Measurements from ENCODE around the gene ATXN2. TPM values are rescaled to one million over a fixed set of nuclear protein-coding genes. Genes with fewer than 3 reads are reported as not detected.
A peak's percentile ranks its signal among the peaks of the same experiment; 100 is the strongest.

ATXN2 gene
- total and polyA plus RNA-seq, 2 donors from 2014 or later, result 27.1 to 56.5 TPM

- Histone ChIP-seq H3K27me3 (ENCODE audit: control insufficient read depth, insufficient read depth, low read length) (no peaks in the 10 kb centered on the region), H3K9ac (ENCODE audit: low read length in 3 of 3) (peak overlapping the region in 1 of 3 donors; percentile 26), H3K9me3 (ENCODE audit: control insufficient read depth in 2 of 3, insufficient read depth in 1 of 3, low read length in 3 of 3) (no peaks in the 10 kb centered on the region), H3K4me1 (ENCODE audit: control insufficient read depth in 2 of 3, insufficient read depth in 2 of 3, low read depth in 1 of 3, low read length in 3 of 3) (peaks cover 0 to 49% (median 4%) of the 10 kb centered on the region in 3 donors), H3K27ac (ENCODE audit: low read depth in 2 of 2, low read length in 2 of 2) (peak overlapping the region; percentile 65 to 67), H3K36me3 (ENCODE audit: control insufficient read depth in 2 of 3, insufficient read depth in 3 of 3, low read length in 3 of 3) (no peaks in the 10 kb centered on the region), H3K4me3 (ENCODE audit: low read length in 3 of 3) (no peak overlapping the region)
- no peak for FAIRE-seq
- DNase-seq, result no peak
- intact Hi-C loops (cut with DNase I), result no loop called here
- TF ChIP-seq CTCF (IDR thresholded peaks at IDR 0.05; ENCODE audit: borderline replicate concordance, extremely low read depth, insufficient read depth), result no peak
These were observed 187.8 kb downstream of the ATXN2 start for GRCh38 chr12:111411185-111411764.

- H3K4me1 ChIP-seq (ENCODE audit: control insufficient read depth in 2 of 3, insufficient read depth in 2 of 3, low read depth in 1 of 3, low read length in 3 of 3), result peaks cover 0 to 49% (median 4%) of the 10 kb centered on the region in 3 donors
- peak overlapping the region in 2 of 3 donors; percentile 35 to 42 for H3K9ac ChIP-seq (ENCODE audit: low read length in 3 of 3)
- no peaks in the 10 kb centered on the region for H3K9me3 ChIP-seq (ENCODE audit: control insufficient read depth in 2 of 3, insufficient read depth in 1 of 3, low read length in 3 of 3)
- no peaks in the 10 kb centered on the region for H3K27me3 ChIP-seq (ENCODE audit: control insufficient read depth, insufficient read depth, low read length)
- TF ChIP-seq CTCF (IDR thresholded peaks at IDR 0.05; ENCODE audit: borderline replicate concordance, extremely low read depth, insufficient read depth), result no peak
- H3K36me3 ChIP-seq (ENCODE audit: control insufficient read depth in 2 of 3, insufficient read depth in 3 of 3, low read length in 3 of 3), result no peaks in the 10 kb centered on the region
- peak overlapping the region; percentile 68 to 76 for H3K27ac ChIP-seq (ENCODE audit: low read depth in 2 of 2, low read length in 2 of 2)
- intact Hi-C loops (cut with DNase I), result no loop called here
- no peak for FAIRE-seq
- peak in 1 of 5 donors; percentile 78 for DNase-seq
- no peak overlapping the region for H3K4me3 ChIP-seq (ENCODE audit: low read length in 3 of 3)
These were observed 188.5 kb downstream of the ATXN2 start for GRCh38 chr12:111410431-111411184.

GRCh38 chr12:111409780-111410430 is 189.2 kb downstream of the ATXN2 start:
- Histone ChIP-seq H3K36me3 (ENCODE audit: control insufficient read depth in 2 of 3, insufficient read depth in 3 of 3, low read length in 3 of 3) (no peaks in the 10 kb centered on the region), H3K27me3 (ENCODE audit: control insufficient read depth, insufficient read depth, low read length) (no peaks in the 10 kb centered on the region), H3K9me3 (ENCODE audit: control insufficient read depth in 2 of 3, insufficient read depth in 1 of 3, low read length in 3 of 3) (no peaks in the 10 kb centered on the region), H3K4me1 (ENCODE audit: control insufficient read depth in 2 of 3, insufficient read depth in 2 of 3, low read depth in 1 of 3, low read length in 3 of 3) (peaks cover 0 to 50% (median 4%) of the 10 kb centered on the region in 3 donors), H3K9ac (ENCODE audit: low read length in 3 of 3) (peak overlapping the region in 1 of 3 donors; percentile 35), H3K27ac (ENCODE audit: low read depth in 2 of 2, low read length in 2 of 2) (peak overlapping the region; percentile 68 to 76), H3K4me3 (ENCODE audit: low read length in 3 of 3) (peak overlapping the region in 1 of 3 donors; percentile 35)
- intact Hi-C loops (cut with DNase I), result no loop called here
- peak in 3 of 5 donors; percentile 42 to 93 (median 71) for DNase-seq
- FAIRE-seq, result no peak
- no peak for TF ChIP-seq CTCF (IDR thresholded peaks at IDR 0.05; ENCODE audit: borderline replicate concordance, extremely low read depth, insufficient read depth)
